SKM-1 treated with dmso at 0.1 percent for 144 hours (cell line): ENCODE measurements around the gene SLC22A1.

Experiments used
- DNase-seq: peaks from one replicate; lab custom pipeline; 2025; ENCODE audit not compliant: unreplicated experiment; lab: John Stamatoyannopoulos, UW

The SLC22A1 gene

GRCh38 chr6:160207618-160208017, 86.0 kb downstream of the SLC22A1 start:
- no peak for DNase-seq
